Myocyte (in vitro differentiated cells): ENCODE measurements around the gene RPTOR. TPM values are rescaled to one million over a fixed set of nuclear protein-coding genes. Genes with fewer than 3 reads are reported as not detected.
"Not testable (repeated sequence)": the region's sequence is repeated elsewhere in the genome, so short reads cannot be mapped to it uniquely, and the experiment has no call there.

ENCODE experiments used
- DNase-seq: peaks from one replicate; pipeline ENCODE4 v3.0.0-alpha.2; 2012; ENCODE audit warnings: low read depth
- total RNA-seq: library from RNA; depleted of rRNA; stranded (reverse); fragments of >200 nt; gene quantifications from 2 replicates; pipeline ENCODE4 v1.2.3, GENCODE V29; 2014

The RPTOR gene
- total RNA-seq, 1 donor from 2014 or later = 18.0 TPM

DNA sequence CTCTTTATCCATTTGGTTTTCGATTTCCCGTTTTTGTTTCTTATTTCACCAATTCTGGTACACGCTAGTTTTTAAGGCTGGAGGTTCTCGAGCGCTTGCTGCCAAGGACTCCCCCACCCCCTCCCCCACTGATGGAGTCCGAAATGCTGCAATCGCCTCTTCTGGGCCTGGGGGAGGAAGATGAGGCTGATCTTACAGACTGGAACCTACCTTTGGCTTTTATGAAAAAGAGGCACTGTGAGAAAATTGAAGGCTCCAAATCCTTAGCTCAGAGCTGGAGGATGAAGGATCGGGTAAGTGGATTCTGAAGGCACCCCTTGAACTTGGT is 825 bp downstream of the RPTOR start:
- peak; percentile 13 for DNase-seq

DNA sequence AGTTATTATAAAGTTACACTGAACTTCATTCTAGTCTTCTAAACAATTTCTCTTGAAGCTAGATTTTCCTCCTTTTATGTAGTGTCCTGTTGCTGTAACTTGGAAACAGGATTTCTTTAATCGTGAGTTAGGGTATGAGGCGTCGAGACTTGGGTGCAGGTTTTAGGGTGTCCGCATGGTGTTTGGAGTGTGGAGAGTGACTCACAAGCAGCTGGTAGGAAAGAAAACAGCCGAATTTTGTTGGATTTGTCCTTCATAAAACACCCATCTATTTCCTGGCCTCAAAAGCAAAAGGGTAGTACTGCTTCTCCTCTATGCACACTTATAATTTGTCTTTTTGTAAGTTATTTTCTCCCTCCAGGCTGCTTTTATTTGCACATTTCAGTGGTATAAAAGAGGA is 1.6 kb downstream of the RPTOR start:
- no peak for DNase-seq

DNA sequence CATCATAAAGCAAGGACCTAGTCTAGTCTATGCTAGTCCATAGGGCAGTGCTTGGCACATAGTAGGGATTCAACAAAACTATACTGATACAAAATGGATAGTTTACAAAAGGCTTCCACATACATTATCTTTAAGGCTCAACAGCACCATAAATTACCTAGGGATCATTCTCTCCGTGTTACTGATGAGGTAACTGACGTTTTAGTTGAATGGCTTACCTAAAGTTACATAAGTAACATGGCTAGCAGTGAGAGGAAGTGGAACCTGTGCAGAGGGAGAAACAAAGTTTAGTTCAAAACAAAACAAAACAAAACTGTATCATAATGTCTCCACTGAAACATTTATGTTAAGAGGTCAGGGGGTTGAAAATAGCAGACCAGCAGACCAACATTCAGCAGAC is 7.9 kb downstream of the RPTOR start:
- no peak for DNase-seq

DNA sequence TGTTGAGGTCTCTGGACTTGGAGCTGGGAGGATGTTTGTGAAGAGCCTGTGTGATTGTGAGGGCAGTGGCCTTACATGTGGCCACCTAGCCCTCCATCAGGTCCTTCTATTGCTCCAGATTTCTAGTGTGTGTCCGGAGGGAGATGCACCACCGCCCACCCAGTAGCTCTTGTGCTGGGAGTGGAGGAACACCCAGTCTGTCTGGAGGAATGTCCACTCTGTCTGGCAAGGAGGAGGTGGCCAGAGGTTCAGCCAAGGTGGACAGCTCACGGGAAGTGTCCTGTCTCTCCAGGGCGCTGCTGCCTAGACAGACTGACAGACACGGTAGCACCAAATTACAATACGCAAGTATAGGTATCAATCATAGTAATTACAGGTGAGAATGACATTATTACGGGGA is 10.6 kb downstream of the RPTOR start:
- DNase-seq = no peak

DNA sequence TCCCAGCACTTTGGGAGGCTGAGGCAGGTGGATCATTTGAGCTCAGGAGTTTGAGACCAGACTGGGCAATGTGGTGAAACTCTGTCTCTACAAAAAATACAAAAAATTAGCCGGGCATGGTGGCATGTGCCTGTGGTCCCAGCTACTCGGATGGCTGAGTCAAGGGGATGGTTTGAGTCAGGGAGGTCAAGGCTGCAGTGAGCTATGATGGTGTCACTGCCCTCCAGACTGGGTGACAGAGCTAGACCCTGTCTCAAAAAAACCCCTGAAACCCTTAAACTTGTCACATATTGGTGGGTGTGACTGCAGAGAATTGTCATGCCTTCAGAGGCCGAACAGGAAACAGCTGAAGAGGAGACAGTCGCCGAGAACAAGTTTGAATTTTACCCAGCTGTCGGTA is 13.4 kb downstream of the RPTOR start:
- DNase-seq = no peak

DNA sequence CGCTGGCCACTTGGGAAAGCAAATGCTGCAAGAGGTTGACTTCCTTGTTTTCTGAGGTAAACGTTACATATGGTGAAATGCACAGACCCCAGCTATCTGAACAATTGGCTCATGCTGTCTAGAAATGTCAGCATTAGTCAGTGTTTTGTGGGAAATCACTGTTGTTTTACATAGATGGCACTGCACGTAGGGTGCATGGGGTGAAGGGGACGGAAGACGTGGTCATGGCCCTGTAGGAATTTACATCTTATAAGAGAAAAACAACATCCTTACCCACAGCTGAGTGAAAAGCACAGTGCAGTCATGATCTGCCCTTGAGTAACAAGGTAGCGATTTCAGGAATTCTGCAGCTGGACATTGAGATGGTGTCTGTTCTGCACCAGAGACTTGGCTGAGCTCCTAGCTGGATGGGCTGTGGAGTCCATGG is 15.2 kb downstream of the RPTOR start:
- peak; percentile 51 for DNase-seq

DNA sequence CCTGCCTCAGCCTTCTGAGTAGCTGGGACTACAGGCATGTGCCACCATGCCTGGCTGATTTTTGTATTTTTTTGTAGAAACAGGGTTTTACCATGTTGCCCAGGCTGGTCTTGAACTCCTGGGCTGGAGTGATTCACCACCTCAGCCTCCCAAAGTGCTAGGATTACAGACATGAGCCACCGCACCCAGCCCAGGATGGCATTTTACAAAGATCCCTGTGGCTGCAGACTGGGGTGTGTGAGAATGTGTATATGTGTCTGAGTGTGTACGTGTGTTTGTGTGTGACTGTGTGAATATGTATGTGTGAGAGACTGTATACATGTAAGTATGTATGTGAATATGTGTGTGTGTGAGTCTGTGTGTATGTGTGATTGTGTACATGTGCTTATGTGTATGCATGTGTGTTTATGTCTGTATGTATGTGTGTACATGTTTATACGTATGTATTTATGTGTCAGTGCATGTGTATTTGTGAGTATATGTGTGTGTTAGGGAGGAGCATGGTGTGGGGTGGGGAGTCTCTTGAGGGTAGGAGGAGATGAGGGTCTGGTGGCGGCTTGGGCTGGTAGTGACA is 17.0 kb downstream of the RPTOR start:
- DNase-seq = peak; percentile 36

DNA sequence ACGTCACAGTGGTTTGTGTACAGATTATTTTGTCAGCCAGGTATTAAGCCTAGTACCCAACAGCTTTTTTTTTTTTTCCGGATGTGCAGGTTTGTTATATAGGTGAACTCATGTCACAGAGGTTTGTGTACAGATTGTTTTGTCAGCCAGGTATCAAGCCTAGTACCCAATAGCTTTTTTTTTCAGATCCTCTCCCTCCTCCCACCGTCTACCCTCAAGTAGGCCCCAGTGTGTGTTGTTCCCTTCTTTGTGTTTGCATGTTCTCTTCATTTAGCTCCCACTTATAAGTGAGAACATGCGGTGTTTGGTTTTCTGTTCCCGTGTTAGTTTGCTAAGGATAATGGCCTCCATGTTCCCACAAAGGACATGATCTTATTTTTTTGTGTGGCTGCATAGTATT is 19.9 kb downstream of the RPTOR start:
- no peak for DNase-seq

DNA sequence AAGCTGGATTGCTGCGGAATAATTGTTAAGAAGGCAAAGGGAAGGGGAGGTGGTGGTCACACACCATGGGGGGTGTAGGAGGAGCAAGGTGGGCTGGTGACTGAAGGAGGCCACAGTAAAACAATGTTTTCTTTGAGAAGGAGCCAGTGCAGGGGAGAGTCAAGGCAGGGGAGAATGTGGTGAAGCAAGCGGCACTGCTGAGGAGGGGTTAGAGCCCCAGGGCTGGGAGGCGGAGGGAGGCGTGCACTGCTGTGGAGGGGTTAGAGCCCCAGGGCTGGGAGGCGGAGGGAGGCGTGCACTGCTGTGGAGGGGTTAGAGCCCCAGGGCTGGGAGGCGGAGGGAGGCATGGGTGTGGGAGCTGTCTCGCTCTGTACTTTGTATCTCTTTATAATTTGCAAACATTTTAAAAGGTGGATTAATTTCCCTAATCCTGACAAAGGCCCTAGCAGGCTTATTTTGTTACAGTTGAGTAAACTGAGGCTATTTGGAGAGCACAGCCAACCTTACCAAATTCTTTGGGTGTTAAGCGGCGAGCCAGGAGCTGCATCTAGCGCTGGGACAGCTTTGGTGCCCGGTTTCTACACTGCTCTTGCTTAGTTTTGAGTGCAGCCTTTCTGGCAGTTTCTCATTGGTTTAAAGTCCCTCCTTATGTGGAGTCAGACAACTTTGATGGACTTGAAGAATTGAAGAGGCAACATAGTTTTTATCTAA is 20.9 kb downstream of the RPTOR start:
- no peak for DNase-seq

DNA sequence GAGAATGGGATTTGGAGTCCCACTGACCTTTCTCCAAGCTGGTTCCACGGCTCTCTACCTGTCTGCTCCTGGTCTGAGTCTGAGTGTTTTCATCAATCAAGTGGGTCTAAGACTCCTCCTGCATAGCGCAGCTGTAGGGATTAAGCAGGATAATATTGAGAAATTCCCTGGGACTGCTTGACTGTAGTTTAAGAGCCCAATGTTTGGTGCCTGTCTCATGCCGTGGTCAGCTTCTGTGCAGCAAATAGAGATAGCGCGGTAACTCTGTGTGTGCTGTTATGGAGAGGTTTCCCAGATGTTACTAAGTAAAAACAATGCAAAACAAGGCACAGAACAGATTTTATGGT is 21.4 kb downstream of the RPTOR start:
- no peak for DNase-seq

DNA sequence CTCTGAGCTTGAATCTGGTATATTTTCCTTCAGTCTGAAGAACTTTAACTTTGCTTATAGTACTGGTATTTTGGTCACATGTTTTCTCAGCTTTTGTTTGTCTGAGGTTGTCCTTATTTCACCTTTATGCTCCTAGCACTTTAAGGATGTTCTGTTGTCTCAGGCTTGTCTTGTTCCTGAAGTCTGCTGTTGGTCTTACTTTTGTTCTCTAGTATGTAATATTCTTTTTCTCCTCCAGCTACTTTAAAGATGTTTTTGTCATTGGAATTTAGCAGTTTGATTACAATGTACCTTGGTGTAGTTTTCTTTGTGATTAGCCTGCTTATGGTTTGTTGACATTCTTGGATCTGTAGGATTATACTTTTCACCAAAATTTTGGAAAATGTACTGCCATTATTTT is 23.6 kb downstream of the RPTOR start:
- no peak for DNase-seq

DNA sequence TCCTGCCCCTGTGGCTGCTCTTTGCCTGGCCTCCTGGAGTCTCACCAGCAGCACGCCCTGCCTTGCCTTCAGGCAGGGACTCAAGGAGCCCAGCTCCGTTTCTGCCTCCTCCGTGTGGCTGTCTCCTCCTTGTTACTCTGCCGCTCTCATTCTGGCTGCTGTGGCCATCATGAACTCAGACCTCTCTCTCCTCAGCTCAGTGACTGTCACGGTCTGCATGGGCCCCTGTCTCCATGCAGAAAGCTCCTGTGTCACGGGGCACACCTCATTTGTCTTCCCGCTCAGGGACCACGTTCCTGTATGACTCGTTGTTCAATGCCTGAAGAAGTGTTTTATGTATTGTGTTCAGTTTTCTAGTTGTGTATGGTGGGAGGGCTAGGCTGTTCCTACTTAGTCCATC is 25.3 kb downstream of the RPTOR start:
- DNase-seq = no peak

DNA sequence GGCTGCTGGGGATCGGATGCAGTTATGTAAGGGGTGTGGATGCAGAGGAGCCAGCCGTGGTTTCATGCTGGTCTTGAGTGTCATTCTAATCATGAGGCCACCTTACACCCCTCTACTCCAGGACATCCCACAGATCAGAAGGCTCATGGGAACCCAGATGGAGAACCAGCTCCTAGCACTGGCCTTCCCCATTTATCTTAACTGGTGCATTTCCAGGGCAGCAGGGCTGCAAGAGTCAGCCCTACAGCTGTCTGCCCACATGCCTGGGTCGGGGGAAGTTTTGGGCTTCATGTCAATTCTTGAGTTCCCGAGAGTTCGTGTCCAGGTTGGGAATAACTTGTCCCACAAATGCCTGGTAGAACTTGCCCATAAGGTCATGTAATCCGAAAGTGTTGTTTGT is 29.1 kb downstream of the RPTOR start:
- peak; percentile 49 for DNase-seq

DNA sequence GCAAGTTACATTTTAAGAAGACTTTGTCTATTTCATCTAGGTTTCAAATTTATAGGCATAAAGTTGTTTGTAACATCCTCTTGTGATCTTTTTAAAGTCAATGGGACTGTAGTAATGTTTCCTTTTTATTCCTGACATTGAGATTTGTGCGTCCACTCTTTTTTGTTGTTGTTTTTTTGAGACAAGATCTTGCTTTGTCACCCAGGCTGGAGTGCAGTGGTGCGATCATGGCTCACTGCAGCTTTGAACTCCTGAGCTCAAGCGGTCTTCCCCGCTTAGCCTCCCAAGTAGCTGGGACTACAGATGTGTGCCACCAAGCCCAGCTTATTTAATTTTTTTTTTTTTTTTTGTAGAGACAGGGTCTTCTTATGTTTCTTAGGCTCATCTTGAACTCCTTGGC is 29.9 kb downstream of the RPTOR start:
- no peak for DNase-seq

DNA sequence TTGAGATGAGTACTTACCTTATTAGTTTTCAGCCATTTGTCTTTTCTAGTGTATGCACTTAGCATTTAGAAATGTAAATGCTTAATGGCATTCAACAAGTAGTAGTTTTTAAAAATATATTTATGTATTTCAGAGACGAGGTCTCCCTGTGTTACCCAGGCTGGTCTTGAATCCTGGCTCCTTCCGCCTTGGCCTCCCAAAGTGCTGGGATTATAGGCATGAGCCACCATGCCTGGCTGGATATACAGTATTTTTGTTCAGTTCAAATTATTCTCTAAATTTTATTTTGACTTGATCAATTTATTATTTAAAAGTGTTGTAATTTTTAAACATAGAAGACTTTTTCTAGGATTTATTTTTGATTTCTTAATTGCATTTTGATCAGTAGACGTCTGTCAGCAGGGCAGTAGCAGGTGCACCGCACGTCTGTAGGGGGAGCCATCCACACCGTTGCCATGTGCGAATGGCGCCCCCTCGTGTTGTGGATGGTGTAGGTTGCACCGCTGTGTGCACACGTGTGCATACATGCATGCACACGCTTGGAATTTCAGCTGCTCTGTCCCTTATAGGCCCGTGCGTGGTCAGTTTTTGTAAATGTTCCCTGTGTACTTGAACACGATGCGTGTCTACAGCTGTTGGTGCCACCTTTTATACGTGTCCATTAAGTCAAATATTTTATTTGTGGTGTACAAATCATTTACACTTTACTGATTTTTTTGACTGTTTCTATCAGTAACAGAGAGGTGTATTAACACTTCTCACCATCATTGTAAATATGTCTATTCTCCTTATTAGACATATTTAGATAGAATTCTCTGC is 30.6 kb downstream of the RPTOR start:
- DNase-seq = peak; percentile 81

DNA sequence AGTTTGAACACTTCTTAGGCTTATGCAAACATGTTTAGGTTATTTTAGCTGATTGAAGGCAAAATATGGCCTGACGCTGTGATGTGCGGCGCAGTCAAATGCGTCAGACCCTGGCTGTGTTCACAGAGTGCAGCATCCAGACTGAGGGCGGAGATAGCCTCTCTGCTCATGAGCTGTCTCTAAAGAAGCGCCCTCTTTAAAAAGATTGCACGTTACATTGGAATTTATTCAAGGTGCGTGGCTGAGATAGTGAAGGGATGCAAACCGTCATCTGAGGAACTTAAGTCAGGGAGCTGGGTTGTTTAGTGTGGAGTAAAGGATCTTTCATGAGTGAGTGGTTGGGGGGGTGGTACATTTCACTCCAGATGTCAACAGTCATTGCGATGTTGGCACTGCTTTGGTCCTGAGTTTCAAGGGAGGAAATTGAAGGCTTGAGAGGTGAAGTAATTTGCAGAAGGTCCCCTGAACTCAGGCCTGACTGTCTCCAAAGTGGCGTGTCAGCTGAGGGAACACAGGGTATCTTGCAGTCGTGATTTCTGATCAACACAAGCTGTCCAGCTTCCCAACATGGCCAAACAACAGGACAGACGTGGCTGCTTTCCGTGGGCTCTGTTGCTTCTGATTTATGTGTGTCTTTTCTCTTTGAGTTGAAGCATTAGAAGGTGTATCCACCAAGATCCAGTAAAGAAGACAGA is 33.4 kb downstream of the RPTOR start:
- DNase-seq = no peak

DNA sequence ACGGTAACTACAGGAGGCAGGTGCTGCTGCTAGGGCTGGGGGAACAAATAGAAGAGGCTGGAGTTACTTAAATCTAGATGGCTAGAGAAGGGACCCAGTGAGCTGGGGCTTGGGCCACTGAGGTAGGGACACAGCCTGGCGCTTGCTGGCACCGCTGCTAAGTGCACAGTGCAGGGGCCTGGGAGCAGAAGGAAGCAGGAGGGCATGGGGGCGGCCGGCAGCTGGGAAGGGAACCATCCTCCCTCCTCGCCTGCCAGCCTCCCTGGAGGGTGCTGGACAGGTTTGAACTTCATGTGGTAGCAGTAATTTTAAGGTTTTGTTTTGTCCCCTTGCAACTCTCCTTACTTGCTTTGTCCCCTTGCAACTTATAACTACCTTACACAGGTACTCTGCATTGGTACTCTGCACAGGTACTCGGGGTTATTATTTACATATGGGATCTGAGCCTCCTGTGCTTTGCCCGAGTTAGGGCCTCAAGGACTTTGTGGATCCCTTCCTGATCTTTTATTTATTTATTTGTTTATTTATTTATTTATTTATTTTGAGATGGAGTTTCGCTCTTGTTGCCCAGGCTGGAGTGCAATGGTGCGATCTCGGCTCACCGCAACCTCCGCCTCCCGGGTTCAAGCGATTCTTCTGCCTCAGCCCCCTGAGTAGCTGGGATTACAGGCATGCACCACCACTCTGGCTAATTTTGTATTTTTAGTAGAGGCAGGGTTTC is 34.2 kb downstream of the RPTOR start:
- not testable (repeated sequence) for DNase-seq

DNA sequence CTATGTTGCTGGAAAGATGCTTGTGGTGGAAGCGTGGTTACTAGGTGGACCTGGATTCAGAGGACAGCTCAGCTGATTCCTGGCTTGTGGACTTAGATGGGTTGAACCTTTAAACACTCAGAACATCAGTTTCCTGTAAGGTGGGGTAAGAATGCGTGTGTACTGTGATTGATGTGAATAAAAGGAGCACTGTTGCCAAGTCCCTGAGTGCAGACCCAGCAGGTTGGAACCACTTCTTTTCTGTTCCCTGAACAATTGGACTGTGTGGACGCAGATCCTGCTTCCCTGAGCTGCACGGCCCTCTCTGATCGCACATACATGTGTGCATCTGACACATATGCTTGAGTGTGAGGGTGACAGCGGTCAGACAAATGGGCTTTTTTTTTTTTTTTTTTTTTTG is 37.5 kb downstream of the RPTOR start:
- DNase-seq = no peak

DNA sequence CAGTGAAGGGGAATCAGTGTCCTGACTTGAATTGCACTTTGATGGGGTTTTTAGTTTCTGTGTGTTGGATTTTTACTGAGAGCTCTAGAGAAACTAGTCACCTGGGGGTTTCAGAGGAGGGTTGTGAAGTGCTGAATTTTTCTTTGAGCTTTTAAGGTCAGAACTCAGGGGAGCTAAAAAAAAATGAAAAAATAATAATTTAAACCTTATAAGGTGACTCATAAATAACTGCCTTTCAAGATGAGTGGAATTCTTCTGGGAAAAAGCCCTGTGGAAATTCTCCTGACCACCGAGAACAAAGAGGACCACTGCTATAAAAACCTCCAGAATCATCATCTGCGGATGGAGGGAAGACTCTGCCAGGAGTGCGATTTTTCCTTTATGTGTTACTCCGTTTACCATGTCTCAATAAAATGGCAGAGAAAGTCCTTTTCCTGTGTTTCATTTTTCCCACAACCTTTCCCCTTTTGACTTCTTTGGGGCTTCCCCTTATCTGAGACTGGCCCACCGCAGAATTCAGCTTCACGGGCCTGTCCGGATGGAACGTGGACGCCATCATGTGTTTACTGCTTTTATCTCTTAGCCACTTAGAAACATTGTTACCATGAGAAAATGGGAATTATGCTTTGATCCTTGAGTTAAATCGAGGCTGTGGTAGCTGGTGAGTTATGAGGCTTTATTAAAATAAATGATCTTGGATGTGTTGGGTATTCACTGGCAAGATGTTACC is 39.7 kb downstream of the RPTOR start:
- no peak for DNase-seq

DNA sequence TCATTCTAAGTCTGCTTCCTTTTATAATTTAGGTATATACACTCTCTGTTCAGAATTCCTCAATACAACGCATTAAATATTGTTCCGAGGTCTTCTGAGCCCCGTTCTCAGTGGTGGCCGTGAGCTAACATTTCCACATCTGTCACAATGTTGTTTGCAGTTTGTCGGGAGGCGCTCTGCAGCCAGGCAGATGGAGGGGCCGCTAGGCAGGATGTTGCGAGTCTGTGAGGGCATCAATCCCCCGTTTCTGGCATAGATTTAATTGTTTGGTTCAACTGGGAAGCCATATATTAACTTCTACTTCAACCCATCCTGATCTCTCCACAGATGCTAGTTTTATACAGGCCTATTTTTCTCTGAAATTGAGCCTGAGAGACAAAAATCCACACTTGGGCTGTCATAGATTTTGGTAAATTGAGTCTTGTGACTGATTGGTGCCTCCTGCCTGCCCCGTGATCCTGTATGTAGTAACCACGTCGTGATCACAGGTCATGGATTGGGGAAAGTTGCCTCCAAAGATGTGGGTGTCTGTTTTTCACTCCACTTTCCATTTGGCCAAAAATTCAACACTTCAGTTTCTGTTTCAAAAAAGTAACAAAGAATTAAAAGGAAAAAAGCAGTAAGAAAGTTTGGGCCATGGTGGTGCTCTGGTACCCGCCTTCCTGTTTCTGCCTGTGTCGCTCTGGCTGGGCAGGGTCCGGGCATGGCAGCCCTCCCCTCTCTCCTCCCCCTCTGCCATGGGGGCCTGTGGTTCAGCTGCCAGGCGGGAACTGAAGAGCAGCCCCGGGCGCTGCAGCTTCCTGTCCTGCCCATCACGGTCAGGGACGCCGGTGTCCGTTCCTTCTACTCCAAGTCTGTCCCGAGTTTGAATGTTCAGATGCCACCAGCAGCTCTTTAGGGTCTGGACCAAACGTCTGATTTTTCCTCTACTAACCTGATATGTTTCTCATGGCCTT is 41.5 kb downstream of the RPTOR start:
- DNase-seq = no peak
